HG03039 (cell line): ENCODE data around the gene PDE4B.
"Not testable (repeated sequence)": the region's sequence is repeated elsewhere in the genome, so short reads cannot be mapped to it uniquely, and the experiment has no call there.

Source experiments
- ATAC-seq: cut with Tn5 transposase; IDR thresholded peaks from one replicate; pipeline ENCODE4 v1.9.1; 2021; ENCODE audit warnings: mild to moderate bottlenecking, moderate library complexity; ENCODE audit not compliant: unreplicated experiment

PDE4B gene

DNA sequence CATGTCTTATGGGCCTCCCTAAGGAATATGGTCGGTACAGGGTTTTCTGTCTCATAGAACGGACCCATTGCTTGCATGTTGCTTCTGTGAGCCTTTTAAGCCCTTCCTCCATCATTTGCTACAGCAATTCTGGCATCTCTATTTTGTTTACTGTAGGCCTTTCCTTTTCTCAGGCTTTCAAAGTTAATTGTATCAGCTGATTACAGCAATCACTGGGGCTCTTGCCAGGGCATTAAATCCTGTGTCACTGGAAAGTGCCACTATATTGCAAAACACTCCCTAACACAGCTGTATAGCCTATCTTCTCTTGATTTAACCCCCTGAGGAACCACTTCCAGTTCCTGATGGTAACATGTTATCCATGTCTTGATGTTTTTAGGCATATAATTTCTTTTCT, 156.5 kb downstream of the PDE4B start:
- no peak for ATAC-seq

DNA sequence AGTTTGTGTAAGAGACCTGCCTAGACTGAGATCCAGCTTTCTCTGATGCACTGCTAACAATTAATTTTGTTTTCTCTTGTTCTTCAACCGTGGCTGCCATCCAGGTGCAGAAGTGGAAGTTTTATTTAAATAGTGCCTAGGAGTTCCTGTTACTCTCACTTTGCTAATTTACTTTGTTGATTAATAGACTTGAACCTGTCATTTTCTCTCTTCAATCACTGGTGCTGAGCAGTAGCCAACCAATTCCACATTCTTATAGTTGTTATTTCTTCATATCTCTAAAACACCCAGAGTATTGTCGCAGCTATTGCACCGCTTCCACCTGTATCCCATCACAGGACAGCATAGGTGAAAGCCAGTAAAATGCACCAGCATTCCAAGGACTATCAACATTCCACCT, 157.2 kb downstream of the PDE4B start:
- ATAC-seq: no peak

DNA sequence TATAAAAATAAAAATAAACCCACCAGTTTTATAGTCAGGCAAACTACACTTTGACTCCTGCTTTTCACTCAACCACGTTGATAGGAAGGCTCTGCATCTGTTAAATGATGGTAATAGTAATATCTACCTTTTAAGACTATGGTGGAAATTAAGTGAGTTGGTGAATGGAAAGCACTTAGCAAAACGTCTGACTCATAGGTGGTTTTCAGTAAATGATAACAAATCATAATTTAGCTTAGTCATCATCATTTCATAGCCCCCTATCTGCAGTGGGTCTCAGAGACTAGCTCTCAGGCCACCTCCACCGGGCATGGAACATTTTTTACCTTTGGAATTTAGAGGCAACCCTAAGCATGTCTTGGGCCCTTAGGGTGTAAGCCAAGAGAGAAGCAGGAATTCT, 160.0 kb downstream of the PDE4B start:
- no peak for ATAC-seq

DNA sequence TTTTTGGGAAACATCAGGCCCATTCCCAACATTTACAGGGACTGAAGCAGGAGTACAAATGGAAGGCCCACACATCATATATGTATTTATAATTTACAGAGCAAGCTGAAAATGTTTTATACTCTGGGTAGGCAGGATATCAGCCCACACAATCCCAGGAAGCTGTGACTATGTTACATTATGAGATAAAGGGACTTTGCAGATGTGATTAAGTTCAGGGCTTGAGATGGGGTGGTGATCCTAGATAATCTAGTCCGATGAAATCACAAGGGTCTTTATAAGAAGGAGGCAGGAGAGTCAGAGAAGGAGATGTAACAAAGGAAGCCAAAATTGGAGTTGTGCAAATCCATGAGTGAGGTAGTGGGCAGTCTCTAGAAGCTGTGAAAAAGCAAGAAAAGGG, 160.5 kb downstream of the PDE4B start:
- ATAC-seq: no peak

DNA sequence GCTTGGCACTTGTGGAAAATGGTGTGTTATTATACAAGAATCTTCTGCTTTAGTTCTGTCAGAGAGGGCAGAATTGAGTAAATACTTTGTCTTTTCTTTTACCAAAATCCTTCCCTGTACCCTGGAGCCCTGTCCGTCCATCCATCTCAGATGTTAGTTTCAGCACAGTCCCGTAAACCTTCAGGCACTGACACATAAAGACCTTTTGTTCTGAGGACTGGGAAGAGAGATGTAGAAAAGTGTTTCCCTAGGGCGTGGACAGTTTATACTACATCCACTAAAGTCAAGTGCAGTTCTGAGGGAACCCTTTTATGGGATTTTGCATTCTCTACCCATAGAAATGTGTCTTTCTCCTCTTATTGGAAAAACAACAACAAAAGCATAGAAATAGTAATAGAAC, 162.4 kb downstream of the PDE4B start:
- ATAC-seq: no peak

DNA sequence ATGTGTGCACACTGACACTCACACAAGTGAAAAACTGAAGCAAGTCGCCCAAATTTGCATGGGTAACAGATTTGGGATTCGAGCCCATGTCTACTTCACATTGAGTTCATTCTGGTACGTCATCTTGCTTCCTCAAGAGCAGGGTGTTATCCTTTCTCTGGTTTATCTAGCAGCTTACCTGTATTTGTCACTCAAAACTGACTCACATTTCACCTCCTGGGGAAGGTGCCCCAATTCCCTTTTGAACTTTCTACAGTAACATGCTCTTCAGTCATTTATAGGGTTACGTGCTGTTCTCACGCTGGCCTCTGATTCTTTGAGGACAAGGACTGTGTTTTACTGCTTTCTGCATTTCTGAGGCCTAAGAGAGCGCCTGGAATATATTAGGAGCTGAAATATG, 162.8 kb downstream of the PDE4B start:
- no peak for ATAC-seq

DNA sequence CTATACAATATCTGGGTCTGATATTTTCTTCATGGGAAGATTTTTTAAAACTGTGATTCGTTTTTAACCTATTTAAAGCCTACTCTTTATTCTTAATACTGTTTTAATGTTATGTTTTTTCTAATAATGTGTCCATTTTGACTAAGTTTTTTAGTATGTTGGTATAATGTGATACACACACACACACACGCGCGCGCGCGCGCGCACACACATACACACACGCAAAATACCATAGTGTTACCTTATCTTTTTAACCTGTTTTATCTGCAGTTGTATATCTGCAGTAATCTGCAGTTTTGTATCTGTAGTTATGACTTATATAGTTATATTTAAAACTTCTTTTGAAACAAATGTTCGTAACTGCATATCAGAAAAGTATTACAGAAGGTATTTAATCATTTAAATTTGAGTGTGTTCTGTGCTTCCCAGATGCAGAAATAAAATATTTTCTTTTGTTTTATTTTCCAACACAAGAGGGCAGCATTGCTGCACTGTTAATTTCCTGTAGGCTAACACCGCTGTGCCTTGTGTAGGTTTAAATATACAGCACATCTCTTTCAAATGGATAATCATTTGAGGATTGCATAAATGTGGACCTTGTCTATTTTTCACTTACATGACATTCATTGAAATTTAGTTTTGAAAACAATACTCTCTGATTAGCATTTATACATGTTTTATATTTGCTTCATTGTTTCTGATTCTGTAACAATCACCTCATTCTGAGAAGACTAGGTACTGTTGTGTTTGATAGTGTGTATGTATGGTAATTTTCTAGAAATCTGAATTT, 166.1 kb downstream of the PDE4B start:
- no peak for ATAC-seq

DNA sequence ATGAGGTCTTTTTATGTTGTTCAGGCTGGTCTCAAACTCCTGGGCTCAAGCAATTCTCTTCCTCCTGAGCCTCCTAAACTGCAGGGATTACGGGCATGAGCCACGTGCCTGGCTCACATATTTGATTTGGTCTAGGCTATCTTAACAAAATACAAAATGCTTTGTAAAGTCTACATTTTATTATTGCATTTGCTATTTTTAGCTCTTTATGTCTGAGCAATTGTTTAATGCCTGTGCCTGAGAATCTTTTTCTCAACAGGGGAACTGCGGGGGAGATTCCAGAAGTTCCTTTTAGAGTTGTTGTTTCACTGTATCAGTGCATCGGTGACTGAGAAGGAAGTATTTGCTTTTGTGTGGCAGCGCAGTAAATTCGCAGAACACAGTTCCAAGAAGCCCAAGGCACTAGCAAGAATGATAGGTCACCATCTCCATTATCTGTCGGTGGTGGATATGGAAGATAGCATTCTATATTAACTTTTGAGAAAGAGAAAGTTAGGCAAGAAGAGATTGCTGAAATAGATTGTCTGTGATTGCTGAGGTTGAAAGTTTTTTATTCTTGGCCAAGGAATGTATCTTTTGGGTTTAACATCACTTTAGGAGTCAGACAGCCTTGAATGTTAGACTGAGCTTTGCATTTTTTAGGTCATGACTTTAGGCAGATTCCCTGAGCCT, 167.3 kb downstream of the PDE4B start:
- no peak for ATAC-seq

DNA sequence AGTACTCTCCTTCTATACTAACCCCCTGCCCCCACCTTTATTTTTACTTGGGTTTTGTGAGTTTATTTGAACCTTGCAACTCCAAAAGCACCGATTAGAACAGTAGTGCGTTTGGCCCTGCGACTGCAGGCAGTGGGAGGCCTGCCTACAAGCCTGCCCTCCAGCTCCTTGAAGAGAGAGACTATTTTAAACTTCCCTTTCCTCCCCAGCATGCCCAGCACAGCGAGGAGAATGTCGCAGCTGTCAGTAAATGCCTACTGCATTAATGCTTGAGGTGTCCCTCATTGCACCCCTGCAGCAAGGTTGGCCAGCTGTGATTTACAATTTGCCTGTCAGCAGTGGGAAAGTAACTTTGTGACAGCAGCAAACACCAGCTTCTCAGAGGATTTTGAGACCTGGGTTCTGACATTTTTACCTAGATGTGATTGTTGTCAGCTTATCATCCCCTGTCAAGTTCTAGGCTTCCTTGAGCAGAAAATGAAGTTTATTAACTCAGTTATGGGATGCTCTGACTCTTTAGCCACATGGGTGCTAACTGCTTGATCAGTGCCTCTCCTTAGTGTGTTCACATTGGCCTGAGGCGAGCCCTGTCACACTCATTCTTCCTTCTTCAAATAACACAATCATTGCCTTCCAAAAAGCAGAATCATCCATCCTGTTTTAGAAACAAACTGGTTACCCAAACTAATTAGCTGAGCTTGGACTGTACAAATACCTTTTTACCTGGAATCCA, 170.6 kb downstream of the PDE4B start:
- ATAC-seq: no peak

DNA sequence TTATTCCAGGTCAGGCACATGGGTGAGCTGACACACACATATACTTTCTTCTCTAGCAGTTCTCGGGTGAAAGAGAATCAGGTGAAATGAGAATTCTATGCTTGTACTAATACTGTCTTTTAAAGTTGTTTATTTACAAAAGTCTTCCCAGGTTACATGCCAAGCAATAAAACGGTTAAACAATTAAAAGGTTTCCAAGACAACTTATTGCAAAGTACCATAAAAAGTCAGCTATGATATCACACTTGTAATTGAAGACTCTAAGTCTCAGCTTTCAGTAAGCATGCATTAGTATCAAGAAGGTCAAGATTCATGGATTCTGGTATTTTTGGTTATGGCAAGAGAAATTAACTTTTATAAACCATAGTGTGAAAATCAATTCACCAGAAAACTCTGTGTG, 171.4 kb downstream of the PDE4B start:
- ATAC-seq: no peak

DNA sequence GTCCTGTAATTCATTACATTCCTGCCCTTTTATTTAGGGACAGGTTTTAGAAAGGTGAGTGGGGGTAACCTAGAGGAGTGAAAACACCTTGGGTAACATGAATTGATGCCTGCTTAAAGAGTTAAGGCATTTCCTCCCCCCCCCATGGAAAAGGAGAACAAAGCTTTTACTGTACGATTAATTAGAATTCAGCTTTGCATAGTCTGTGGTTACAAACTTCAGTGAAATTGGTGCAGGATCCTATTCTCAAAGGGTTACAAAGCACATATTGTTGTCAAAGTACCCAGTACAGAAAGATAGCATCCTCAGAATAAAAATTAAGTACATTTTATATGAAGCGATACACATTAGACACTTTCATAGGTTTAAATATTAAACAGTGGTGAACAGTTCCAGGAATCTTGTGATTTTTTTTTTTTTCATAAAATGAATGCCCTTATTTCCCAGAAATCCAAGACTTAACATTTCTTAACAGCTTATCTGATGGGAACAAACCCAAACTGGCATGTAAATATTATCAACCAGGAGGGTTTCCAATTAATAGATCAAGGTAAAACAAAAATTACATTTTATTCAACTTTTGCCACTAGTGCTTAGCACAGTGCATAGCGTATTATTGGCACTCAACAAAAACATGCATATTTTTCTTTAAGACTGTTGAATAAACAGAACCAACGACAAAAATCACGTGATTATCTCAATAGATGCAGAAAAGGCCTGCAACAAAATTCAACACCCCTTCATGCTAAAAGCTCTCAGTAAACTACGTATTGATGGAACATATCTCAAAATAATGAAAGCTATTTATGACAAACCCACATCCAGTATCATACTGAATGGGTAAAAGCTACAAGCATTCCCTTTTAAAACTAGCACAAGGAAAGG, 172.7 kb downstream of the PDE4B start:
- ATAC-seq: no peak

DNA sequence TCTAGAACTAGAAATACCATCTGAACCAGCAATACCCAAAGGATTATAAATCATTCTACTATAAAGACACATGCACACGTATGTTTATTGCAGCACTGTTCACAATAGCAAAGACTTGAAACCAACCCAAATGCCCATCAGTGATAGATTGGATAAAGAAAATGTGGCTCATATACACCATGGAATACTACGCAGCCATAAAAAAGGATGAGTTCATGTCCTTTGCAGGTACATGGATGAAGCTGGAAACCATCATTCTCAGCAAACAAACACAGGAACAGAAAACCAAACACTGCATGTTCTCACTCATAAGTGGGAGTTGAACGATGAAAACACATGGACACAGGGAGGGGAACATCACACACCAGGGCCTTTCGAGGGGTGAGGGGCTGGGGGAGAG, 174.8 kb downstream of the PDE4B start:
- ATAC-seq: not testable (repeated sequence)

DNA sequence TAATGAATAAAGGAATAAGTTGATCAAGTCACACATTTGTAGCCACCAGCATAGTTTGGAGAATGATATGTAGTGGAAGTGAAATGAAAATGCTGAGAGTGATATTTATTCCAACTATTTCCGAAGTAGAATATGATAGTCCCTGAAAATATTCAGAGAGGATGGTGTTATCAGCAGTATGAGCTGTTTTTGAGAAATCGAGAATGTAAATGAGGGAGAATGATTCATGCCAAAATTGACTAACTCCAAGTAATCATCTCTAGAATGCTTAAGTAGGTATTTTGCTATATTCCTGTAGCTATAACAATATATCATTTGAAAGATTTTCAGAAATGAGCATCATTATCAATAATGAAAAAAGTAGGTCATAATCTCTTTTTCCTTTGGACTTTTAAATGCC, 178.9 kb downstream of the PDE4B start:
- ATAC-seq: no peak

DNA sequence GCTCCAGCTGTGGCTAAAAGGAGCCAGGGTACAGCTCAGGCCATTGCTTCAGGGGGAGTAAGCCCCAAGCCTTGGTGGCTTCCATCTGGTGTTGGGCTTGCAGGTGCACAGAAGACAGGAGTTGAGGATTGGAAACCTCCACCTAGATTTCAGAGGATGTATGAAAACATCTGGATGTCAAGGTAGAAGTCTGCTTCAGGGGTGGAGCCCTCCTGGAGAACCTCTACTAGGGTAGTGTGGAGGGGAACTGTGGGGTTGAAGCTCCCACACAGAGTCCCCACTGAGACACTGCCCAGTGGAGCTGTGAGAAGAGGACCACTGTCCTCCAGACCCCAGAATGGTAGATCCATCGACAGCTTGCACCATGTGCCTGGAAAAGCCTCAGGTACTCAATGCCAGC, 183.0 kb downstream of the PDE4B start:
- no peak for ATAC-seq

DNA sequence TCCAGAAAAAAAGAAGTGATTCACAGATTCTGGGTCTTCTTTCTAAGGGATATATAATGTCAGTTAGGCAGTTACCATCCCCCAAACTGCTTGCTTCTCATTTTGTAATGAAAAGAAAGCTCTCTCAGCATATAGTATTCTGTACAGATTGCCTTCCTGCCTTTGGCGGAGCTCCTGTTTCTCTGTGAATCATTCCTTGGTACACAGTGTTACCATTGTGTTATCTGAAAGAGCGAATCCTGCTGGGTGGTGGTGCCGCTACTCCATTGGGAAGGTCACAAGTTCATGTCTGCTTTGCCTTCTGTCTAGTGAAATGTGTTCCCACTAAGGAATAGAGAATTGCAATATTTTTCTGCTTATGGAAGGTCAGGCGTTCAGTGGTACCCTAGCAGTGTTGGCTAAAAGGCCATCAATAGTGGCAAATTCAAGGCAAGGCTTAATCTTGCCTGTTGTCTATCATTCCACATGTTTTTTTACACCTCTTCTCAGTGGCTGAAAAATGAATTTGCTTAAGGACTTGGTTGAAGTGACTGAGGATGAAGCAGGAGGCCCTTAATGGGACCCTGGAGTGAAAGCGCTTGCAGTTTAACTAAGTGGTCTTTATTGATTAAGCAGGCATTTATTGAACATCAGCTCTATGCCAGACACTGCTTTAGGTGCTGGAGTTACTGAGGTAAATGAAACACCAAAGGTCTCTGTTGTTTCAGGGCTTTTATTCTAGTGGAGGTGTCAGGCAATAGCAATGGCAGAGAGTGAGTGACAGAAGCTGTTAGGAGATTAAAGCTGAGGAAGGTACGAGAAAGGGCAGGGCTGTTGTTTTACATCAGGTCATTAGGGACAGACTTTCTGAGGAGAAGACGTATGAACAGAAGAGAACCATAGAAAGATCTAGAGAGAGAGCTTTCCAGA, 186.7 kb downstream of the PDE4B start:
- no peak for ATAC-seq

DNA sequence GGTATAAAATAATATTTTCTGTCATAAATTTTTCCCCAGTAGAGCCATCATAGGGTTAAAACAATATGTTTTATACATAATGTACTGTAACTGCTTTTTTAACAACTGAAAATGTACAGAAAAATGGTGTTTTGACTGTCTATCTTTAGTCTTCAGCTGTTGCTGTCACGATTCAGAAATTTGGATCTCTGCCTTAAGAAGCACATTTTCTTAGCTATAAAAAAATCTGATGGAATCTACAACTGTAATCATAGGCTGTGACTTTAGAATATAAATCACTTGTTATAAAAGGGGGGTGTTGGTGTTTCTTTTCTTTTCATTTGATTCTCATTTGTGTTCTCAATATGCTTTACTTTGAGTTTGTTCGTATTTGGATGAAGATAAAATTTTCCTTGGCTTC, 187.5 kb downstream of the PDE4B start:
- no peak for ATAC-seq

DNA sequence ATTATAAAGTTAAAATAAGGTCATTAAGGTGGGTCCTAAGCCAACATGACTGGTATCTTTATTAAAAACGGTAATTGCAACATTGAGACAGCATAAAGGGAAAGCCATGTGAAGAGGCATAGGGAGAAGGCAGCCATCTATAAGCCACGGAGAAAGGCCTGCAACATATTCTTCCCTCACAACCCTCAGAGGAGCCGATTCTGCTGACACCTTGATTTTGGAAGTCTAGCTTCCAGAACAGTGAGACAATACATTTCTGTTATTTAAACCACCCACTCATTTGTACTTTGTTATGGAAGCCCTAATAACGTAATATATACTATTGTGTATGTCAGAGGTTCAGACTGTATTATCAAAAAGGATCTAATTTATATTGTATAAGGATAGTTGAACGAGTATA, 190.8 kb downstream of the PDE4B start:
- ATAC-seq: no peak

DNA sequence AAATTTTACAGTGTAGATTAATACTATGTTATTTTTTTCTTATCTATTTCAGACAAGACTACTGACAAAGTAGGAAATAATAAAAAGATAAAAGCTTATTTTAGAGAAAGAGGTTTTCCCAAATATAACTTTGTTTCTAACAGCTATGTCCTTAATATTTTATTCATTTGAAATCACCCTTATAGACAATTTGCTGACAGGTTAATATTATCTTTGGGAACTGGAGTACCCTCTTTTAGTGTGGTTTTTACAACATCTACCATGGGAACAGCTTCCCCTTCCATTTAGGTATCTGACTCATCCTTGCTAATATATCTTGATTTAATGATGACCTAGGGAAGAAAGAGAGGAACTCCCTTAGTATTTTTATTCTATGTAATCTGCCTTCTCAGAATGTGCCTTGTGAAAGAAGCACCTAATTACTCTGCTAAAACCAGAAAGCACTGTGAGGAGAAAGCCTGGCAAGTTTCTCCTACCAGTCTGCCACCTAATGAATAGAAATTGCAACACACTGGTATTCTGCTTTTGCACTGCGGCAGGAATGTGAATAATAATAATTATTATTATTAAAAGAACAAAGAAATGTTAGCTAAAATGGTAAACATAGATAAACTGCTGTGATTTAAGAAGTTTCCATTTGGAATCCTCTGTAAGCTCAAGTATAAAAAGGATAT, 192.8 kb downstream of the PDE4B start:
- ATAC-seq: no peak

DNA sequence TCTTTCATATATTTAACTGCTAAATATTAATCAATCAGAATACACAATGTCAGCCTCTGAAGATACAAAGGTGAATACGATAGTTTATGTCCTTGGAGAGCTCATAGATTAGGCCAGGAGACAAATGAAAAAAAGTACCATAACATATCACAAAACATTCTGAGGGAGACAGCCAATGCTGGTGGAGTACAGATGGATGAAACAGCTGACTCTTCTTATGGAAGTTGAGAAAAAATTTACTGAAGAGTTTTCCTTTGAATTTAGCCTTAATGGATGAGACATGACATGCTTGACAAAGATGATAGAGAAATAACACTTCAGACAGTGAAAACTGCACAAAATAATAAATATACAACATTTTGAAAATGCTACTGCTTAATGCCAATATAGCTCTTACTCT, 193.5 kb downstream of the PDE4B start:
- no peak for ATAC-seq
